PC-9 (cell line): ENCODE results near the gene IL1RAPL1. TPM values are rescaled to one million over a fixed set of nuclear protein-coding genes. Genes with fewer than 3 reads are reported as not detected.

Experiments used
- BruUV-seq: library from RNA; stranded (reverse); fragments of 400-500 nt; replicated peaks from 2 replicates; lab custom pipeline; 2021; lab: Mats Ljungman, UMichigan
- CTCF ChIA-PET: fragments of 300-600 bp; sonication (Branson Sonifier 250); formaldehyde crosslinking; loops from one replicate; lab custom pipeline; 2022; ENCODE audit warnings: antibody characterized with exemption; lab: Charles Lee
- POLR2A ChIA-PET: fragments of 300-600 bp; sonication (Branson Sonifier 250); formaldehyde crosslinking; loops from one replicate; lab custom pipeline; 2022; ENCODE audit warnings: antibody characterized with exemption; ENCODE audit not compliant: unreplicated experiment; lab: Charles Lee
- DNase-seq, 2 experiments: peaks; one replicate each; pipeline versions ENCODE4 v3.0.0 to v3.0.0-alpha.2; 2015 to 2022; ENCODE audit warnings: mixed read lengths in 1 of 2
- H2AFZ ChIP-seq: fragments of 200-600 bp; sonication (generic); 2 replicates; pipeline ENCODE4 v1.8.1; 2017; ENCODE audit warnings: antibody characterized with exemption
- H3F3A ChIP-seq: fragments of 200-600 bp; sonication (generic); 2 replicates; pipeline ENCODE4 v1.8.1; 2017; ENCODE audit warnings: antibody characterized with exemption, mild to moderate bottlenecking, low read depth; ENCODE audit not compliant: insufficient read depth
- H3K27ac ChIP-seq: fragments of 200-600 bp; sonication (generic); 2 replicates; pipeline ENCODE4 v1.6.1; 2016; ENCODE audit warnings: mixed run types
- H3K27me3 ChIP-seq: fragments of 200-600 bp; sonication (generic); 2 replicates; pipeline ENCODE4 v1.6.1; 2016; ENCODE audit warnings: low read depth, mixed run types; ENCODE audit not compliant: insufficient read depth
- H3K36me3 ChIP-seq: fragments of 200-600 bp; sonication (generic); 2 replicates; pipeline ENCODE4 v1.6.1; 2016; ENCODE audit warnings: low read depth, mixed run types
- H3K4me1 ChIP-seq: fragments of 200-600 bp; sonication (generic); replicated peaks from 2 replicates; pipeline ENCODE4 v1.6.1; 2016; ENCODE audit warnings: mixed run types; ENCODE audit not compliant: insufficient read depth
- H3K4me2 ChIP-seq: fragments of 200-600 bp; sonication (generic); 2 replicates; pipeline ENCODE4 v1.6.1; 2017; ENCODE audit warnings: mixed run types
- H3K4me3 ChIP-seq: fragments of 200-600 bp; sonication (generic); 2 replicates; pipeline ENCODE4 v1.6.1; 2016; ENCODE audit warnings: mixed run types
- H3K79me2 ChIP-seq: fragments of 200-600 bp; sonication (generic); 2 replicates; pipeline ENCODE4 v1.6.1; 2017; ENCODE audit warnings: low read depth, mixed run types
- H3K9me2 ChIP-seq: fragments of 200-600 bp; sonication (generic); 2 replicates; pipeline ENCODE4 v1.8.1; 2017; ENCODE audit warnings: mild to moderate bottlenecking; ENCODE audit not compliant: insufficient read depth
- H3K9me3 ChIP-seq: fragments of 200-600 bp; sonication (generic); 2 replicates; pipeline ENCODE4 v1.8.1; 2016; ENCODE audit warnings: low read depth; ENCODE audit not compliant: insufficient read depth
- H4K20me1 ChIP-seq: fragments of 200-600 bp; sonication (generic); 2 replicates; pipeline ENCODE4 v1.8.1; 2017; ENCODE audit not compliant: insufficient read depth
- CTCF ChIP-seq: fragments of 200-600 bp; sonication (generic); conservative IDR thresholded peaks from 2 replicates; pipeline ENCODE4 v1.6.1; 2017; ENCODE audit warnings: mixed run types, antibody characterized with exemption, mild to moderate bottlenecking, moderate library complexity
- EZH2 ChIP-seq: fragments of 200-600 bp; sonication (generic); IDR thresholded peaks from 2 replicates; pipeline ENCODE4 v1.8.0; 2017; ENCODE audit warnings: antibody characterized with exemption, low read depth
- intact Hi-C: fragments of 100-400 bp; cut with micrococcal nuclease; formaldehyde crosslinking; loops from one replicate; pipeline ENCODE4 v1.10.0; 2022; ENCODE audit not compliant: unreplicated experiment
- total RNA-seq: library from RNA; stranded (reverse); gene quantifications from 2 replicates; pipeline ENCODE4 v1.2.3, GENCODE V29; 2021

IL1RAPL1 gene
- total RNA-seq, 1 experiment from 2014 or later, result 0.26 TPM

DNA sequence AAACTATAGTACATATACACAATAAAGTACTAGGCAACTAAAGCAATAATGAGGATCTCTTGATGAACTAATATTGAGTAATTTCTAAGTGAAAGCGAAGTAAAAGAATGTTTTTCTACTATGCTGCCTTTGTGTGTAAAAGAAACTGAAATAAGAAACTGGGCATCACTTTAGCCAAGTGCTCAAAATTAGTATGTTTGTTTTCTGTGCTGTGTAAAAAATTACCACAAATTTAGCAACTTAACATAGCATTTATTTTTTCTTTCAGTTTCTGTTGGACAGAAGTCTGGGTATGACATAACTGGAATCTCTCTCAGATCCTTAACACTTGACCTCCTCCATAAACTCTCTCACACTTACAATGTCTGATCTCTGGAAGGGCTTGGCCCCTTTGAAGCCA is 941.0 kb downstream of the IL1RAPL1 start:
- no peaks in the 10 kb centered on the region for H3K9me3 ChIP-seq
- H3K27me3 ChIP-seq, result no peaks in the 10 kb centered on the region
- no peaks in the 10 kb centered on the region for H4K20me1 ChIP-seq
- CTCF ChIA-PET, result no interaction called here
- DNase-seq, result no peak
- no peak overlapping the region for H3K4me3 ChIP-seq
- POLR2A ChIA-PET, result no interaction called here
- no peaks in the 10 kb centered on the region for H3K4me1 ChIP-seq
- no peaks in the 10 kb centered on the region for H3K9me2 ChIP-seq
- no TSS peak for BruUV-seq
- TF ChIP-seq EZH2 (no peak), CTCF (no peak)
- H2AFZ ChIP-seq, result no peak overlapping the region
- H3K79me2 ChIP-seq, result no peaks in the 10 kb centered on the region
- H3F3A ChIP-seq, result no peaks in the 10 kb centered on the region
- H3K27ac ChIP-seq, result no peak overlapping the region
- intact Hi-C loops, result no loop called here
- no peak overlapping the region for H3K4me2 ChIP-seq
- H3K36me3 ChIP-seq, result no peaks in the 10 kb centered on the region

GRCh38 chrX:29530501-29530900 is 943.3 kb downstream of the IL1RAPL1 start:
- no TSS peak for BruUV-seq

DNA sequence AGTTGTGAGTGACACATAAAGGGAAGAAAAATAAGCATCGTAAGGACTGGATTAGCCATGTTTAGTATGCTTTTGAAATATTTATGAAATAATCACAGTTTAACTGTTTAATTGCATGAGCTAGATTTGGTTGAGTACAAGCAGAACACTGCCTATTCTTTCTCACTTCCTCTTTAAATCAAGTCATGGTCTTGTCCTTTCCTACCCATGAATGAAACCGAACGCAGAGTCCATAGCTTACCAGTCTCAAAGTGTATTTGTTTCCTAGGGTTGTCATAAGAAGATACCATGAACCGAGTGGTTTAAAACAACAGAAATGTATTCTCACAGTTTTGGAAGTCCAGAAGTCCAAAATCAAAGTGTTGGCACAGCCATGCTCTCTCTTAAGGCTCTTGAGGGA is 944.1 kb downstream of the IL1RAPL1 start:
- H3K9me3 ChIP-seq, result no peaks in the 10 kb centered on the region
- no peak overlapping the region for H3K4me2 ChIP-seq
- H3K27ac ChIP-seq, result no peak overlapping the region
- H3K79me2 ChIP-seq, result no peaks in the 10 kb centered on the region
- CTCF ChIA-PET, result no interaction called here
- no peaks in the 10 kb centered on the region for H3K36me3 ChIP-seq
- H3K27me3 ChIP-seq, result no peaks in the 10 kb centered on the region
- BruUV-seq, result no TSS peak
- POLR2A ChIA-PET, result no interaction called here
- H3K4me1 ChIP-seq, result no peaks in the 10 kb centered on the region
- H3K4me3 ChIP-seq, result no peak overlapping the region
- TF ChIP-seq CTCF, result no peak
- no peak for TF ChIP-seq EZH2
- H3K9me2 ChIP-seq, result no peaks in the 10 kb centered on the region
- H4K20me1 ChIP-seq, result no peaks in the 10 kb centered on the region
- intact Hi-C loops, result loop anchor here (10.0 kb wide), 1 partner anchor 123 kb away; no protein-coding TSS in a partner anchor
- DNase-seq, result no peak
- H3F3A ChIP-seq, result no peaks in the 10 kb centered on the region
- H2AFZ ChIP-seq, result no peak overlapping the region

More at GRCh38 chrX:29530501-29530900, 943.3 kb downstream of the IL1RAPL1 start:
- DNase-seq, result no peak
- Histone ChIP-seq H3K4me2 (no peak overlapping the region), H3K9me2 (no peaks in the 10 kb centered on the region), H3K4me3 (no peak overlapping the region), H4K20me1 (no peaks in the 10 kb centered on the region), H3K36me3 (no peaks in the 10 kb centered on the region), H3K79me2 (no peaks in the 10 kb centered on the region), H3K27me3 (no peaks in the 10 kb centered on the region), H3K27ac (no peak overlapping the region), H2AFZ (no peak overlapping the region), H3F3A (no peaks in the 10 kb centered on the region), H3K4me1 (no peaks in the 10 kb centered on the region), H3K9me3 (no peaks in the 10 kb centered on the region)
- TF ChIP-seq CTCF (no peak), EZH2 (no peak)
- ChIA-PET POLR2A (no interaction called here), CTCF (no interaction called here)
- intact Hi-C loops, result loop anchor here (10.0 kb wide), 1 partner anchor 124 kb away; no protein-coding TSS in a partner anchor
